GM19043 (cell line): ENCODE data around the gene L3MBTL4.
A peak's percentile ranks its signal among the peaks of the same experiment; 100 is the strongest.

Experiments
- ATAC-seq: cut with Tn5 transposase; IDR thresholded peaks from one replicate; pipeline ENCODE4 v1.9.1; 2021; ENCODE audit warnings: low read depth; ENCODE audit not compliant: unreplicated experiment

Gene L3MBTL4

DNA sequence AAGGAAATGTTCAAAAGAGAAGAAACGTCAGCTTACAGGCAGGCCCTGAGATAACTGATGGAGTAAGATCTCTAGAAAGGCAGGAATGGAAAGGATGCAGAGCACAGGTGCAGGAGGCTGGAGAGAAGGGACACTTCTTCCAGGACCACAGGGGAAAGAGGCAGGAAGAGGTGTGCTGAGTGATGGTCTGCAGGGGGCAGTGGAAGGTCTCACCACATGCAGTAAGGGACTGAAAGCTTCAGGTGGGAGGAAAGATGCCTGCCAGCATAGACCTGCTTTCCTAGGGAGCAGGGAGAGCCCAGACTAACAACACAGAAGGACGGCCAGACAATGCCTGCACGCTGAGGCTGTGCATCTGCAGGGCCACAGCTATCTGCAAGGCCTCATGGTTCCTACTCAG, 156.8 kb downstream of the L3MBTL4 start:
- no peak for ATAC-seq

- no peak for ATAC-seq
Observed at GRCh38 chr18:6256521-6256920, 158.2 kb downstream of the L3MBTL4 start.

- ATAC-seq: no peak
Observed at GRCh38 chr18:6255886-6256285, 158.8 kb downstream of the L3MBTL4 start.

GRCh38 chr18:6255116-6255705, 159.5 kb downstream of the L3MBTL4 start:
- ATAC-seq: no peak

DNA sequence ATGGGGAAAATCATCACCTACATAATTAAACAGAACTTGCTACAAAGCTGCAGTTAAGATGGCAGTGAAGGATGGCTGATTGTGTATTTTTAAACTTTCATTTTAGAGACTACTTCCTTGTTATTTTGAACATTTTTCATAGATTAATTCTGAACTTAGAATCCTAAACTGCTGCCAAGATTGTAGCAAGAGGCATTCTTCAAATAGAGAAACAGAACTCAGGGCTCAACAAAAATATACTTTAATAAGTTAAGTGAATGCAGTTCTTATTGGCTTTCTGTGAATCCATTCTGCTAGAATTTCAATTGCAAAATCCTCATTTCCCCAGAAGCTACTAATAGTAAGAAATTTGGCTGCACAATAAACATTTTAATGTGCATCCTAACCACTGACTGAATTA, 160.3 kb downstream of the L3MBTL4 start:
- no peak for ATAC-seq

DNA sequence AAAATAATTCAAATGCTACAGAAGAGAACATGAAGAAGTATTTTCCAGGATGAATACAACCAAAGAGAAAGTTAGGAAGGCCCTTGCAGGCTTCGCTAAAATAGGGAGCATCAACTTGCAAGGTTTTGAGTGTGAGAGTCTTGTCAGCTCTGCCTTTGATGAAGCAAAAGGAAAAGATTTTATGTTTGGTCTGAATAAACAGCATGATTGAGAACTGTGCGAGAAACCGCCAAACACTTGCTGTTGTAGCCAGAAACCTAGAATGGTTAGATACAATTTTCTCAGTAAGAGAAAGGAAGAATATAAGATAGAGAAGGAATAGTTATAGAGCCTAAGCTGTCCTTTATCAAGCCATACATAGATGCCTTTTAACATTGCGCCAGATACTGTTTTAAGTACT, 163.6 kb downstream of the L3MBTL4 start:
- ATAC-seq: no peak

DNA sequence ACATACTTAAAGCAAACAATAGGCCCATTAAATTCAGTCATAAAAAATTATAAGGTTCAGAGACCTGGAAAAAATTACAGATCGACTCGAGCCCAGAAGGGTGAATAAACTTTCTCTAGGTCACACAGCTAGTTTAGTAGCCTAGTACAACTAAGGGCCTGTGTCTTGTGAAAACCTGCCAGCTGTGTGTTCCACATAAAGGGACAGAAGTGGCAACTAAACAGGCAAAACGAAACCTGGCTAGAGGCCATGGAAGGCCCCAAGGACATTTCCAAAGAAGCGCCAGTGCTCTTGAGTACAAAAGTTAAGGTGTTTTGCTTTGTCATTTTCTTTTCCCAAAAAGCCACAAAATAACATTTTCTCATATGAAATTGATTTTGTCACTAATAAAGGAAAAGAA, 164.9 kb downstream of the L3MBTL4 start:
- no peak for ATAC-seq

DNA sequence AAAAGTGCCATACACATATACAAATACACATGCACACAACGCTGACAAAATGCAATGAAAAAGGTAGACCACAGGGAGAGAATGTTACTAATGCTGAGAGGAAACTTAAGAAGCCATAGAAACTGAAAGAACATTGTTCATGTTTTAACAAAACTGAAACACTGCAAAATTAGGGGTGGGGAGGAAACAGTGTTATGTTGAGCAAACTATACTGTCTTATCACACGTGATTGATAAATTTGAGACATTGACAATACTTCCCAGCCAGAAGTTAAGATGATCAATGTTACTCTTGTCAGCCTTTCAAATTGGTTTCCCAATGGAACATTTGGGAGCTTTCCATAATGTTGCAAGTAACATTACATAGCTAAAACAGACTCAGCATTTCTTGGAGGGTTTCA, 165.5 kb downstream of the L3MBTL4 start:
- peak; percentile 69 for ATAC-seq

GRCh38 chr18:6248017-6248416, 166.7 kb downstream of the L3MBTL4 start:
- ATAC-seq: no peak

DNA sequence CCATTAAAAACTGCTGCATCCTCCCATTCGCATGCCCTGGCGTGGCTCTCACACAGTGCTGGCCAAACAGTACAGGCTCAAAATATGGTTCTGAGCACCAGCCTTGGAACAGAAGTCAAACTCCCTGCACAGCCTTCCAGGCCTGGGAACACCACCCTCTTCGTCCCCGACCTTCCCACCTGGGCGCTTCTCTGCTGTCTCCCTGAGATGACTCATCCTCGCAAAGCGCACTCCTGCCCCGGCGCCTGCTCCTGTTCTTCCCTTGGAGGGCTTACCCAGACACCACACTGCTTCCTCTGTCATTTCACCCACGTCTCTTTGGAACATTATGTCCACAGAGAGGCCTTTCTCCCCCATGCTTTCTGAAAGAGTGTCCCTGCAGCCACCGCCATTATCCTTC, 172.7 kb downstream of the L3MBTL4 start:
- ATAC-seq: no peak

DNA sequence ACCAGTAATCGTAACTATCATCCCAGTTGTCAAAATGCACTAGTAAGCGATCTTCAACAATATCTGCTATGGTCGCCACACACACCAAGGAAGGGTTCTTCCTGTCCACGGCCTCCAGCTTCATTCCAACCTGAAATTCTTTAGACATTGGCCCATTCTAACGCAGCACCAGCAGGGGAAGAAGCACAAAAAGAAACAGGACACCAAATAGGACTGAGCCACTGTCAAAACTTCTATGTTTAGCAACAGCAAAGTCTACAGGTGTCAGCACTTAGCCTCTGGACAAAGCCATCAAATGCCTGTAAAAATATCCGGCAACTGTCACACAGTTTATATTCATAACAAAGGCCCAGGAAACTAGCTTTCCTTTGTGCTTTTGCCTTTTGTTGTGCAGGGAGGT, 175.0 kb downstream of the L3MBTL4 start:
- ATAC-seq: no peak

- ATAC-seq: no peak
Observed at GRCh38 chr18:6236258-6236657, 178.5 kb downstream of the L3MBTL4 start.

GRCh38 chr18:6222271-6222670, 192.4 kb downstream of the L3MBTL4 start:
- ATAC-seq: no peak

- no peak for ATAC-seq
Observed at GRCh38 chr18:6221602-6222014, 193.1 kb downstream of the L3MBTL4 start.

GRCh38 chr18:6220129-6220528, 194.6 kb downstream of the L3MBTL4 start:
- ATAC-seq: no peak

- ATAC-seq: no peak
Observed at GRCh38 chr18:6219116-6219717, 195.5 kb downstream of the L3MBTL4 start.

DNA sequence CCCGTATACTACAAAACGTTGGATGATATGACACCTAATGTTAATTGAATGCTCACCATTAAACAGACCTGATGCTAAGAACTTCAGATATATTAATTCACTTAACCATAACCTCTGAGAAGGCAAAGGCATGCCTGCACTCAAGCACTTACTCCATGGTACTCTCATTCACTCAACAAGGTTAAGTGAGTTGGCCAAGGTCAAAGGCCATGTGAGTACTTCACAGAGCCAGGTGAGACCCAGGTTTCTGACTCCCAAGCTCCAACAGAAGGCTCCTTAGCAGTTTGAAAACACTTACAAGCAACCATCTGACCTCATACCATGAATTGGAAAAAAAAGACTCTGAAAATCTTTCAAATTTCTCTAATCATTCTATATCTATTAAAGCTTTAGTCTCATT, 198.8 kb downstream of the L3MBTL4 start:
- ATAC-seq: no peak

DNA sequence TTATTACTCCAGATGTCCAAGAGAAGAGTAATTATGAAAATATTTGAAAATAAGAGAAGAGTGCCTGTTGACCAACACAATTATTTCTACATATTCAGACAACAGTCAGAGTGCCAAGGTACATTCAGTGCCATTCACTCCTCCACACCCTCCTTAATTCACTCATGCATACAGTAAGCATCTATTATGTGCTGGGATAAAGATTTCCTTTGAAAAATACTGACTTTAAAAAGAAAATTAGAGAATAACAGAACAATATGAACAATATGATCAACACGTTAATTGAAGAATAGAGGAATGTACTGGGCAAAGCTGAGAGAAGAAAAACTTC, 203.6 kb downstream of the L3MBTL4 start:
- no peak for ATAC-seq

DNA sequence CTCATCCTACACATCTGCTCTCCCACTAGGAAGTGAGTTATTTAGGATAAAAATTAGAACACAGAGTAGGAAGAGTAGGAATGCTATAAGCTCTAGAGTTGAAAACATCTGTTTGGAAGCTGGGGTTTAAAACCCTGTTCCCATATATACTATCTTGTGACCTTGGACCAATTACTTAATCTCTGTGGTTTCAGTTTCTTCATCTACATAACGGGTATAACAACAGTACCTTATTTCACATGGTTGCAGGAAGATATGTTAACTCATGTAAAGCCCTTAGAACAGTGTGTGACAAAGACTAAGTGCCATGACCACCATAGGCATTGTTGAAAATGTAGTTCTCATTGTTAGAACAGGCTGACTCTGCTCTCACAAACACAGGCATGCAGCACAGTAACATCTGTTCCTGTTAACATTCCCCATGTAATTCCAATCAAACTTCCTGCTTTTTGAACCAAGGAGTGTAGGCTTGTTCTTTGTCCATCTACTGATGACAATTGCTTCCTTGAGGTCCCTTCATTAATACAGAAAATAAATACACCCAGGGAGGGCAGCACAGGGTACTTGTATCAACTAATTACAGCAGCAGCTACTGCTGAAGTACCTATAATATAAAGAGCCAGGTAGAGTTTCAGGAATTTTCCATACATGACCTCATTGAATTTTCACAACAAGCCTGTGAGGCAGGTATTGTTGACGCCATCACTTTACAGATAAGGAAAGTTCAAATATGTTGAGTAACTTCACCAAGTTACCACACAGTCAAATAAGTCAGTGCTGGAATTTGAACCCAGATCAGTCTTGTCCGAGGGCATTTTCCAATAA, 204.2 kb downstream of the L3MBTL4 start:
- ATAC-seq: no peak

DNA sequence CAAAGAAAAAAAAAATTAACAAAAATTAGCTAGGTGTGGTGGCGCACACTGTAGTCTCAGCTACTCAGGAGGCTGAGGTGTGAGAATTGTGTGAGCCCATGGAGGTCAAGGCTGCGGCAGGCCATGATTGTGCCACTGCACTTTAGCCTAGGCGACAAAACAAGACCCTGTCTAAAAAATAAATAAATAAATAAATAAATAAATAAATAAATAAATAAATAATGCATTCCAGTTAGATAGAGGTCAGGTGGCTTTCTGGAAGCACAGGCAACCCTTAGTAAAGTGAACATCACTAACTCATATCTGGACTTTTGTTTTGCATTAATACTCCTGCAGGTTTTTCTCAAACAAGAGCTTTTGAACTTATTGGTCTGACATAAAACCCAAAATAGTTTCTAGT, 206.8 kb downstream of the L3MBTL4 start:
- ATAC-seq: no peak

DNA sequence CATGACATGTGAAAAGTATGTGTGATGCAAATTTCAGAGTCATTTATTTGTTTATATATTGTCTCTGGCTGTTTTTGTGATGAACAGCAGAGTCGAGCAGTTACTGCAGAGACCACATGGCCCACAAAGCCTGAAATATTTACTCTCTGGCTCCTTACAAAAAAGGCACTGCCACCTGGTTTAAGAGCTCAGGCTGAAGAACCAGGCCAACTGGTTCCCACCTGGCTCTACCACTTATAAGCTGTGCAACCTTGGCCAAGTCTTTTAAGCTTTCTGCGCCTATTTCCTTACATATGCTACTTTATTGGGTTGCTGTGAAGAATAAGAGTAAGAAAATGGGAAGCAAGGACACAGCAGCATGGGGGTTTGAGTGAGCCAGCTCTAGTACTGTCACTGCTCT, 207.6 kb downstream of the L3MBTL4 start:
- no peak for ATAC-seq

- ATAC-seq: no peak
Observed at GRCh38 chr18:6205706-6206105, 209.0 kb downstream of the L3MBTL4 start.
